T-helper 1 cell treated with Interleukin-12 subunit alpha and Interleukin-12 subunit beta and Interleukin-4 antibody, amounts not matched to agents 30 ng/mL and 1 ng/mL, for 36 hours (primary cell): ENCODE measurements around the gene ORAI3. TPM values are rescaled to one million over a fixed set of nuclear protein-coding genes. Genes with fewer than 3 reads are reported as not detected.

Experiments used
- intact Hi-C: fragments of 100-400 bp; cut with micrococcal nuclease; formaldehyde crosslinking; loops from one replicate; pipeline ENCODE4 v1.15.1; 2024
- total RNA-seq: library from RNA; stranded (reverse); gene quantifications from 2 replicates; pipeline ENCODE4 v1.2.3, GENCODE V29; 2022

Gene ORAI3
- total RNA-seq: 22.3 and 23.0 TPM in 2 replicates

- intact Hi-C loops: loop anchor here (1.0 kb wide), 1 partner anchor 193 kb away; no protein-coding TSS in a partner anchor
These were observed at the start of gene ORAI3 for GRCh38 chr16:30948667-30949649. Gene ORAI3, plus strand, starts transcription at chr16:30949068. Its CDS starts 222 bp downstream, at chr16:30949290.

GRCh38 chr16:30899794-30900193 lies 49.1 kb upstream of the ORAI3 start:
- intact Hi-C loops: no loop called here

GRCh38 chr16:30900588-30900987 lies 48.3 kb upstream of the ORAI3 start:
- intact Hi-C loops: no loop called here

GRCh38 chr16:30901201-30902028 lies 47.5 kb upstream of the ORAI3 start:
- intact Hi-C loops: loop anchor here (1.0 kb wide), 2 partner anchors 21 to 57 kb away; no protein-coding TSS in a partner anchor

GRCh38 chr16:30902029-30902972 lies 46.6 kb upstream of the ORAI3 start:
- intact Hi-C loops: loop anchor here (1.0 kb wide), 2 partner anchors 20 to 58 kb away; no protein-coding TSS in a partner anchor

GRCh38 chr16:30903002-30903401 lies 45.9 kb upstream of the ORAI3 start:
- intact Hi-C loops: loop anchor here (1.0 kb wide), 2 partner anchors 9 to 28 kb away; partner anchors contain the start of gene BCL7C

GRCh38 chr16:30903596-30903995 lies 45.3 kb upstream of the ORAI3 start:
- intact Hi-C loops: loop anchor here (1.0 kb wide), 2 partner anchors 9 to 28 kb away; partner anchors contain the start of gene BCL7C

GRCh38 chr16:30904114-30904780 lies 44.6 kb upstream of the ORAI3 start:
- intact Hi-C loops: no loop called here

GRCh38 chr16:30907064-30907463 lies 41.8 kb upstream of the ORAI3 start:
- intact Hi-C loops: no loop called here

- intact Hi-C loops: no loop called here
These were observed 38.3 kb upstream of the ORAI3 start for GRCh38 chr16:30910427-30911029.

- intact Hi-C loops: no loop called here
These were observed 36.0 kb upstream of the ORAI3 start for GRCh38 chr16:30912794-30913412.

- intact Hi-C loops: no loop called here
These were observed 34.0 kb upstream of the ORAI3 start for GRCh38 chr16:30914830-30915229.

- intact Hi-C loops: no loop called here
These were observed 30.3 kb upstream of the ORAI3 start for GRCh38 chr16:30918614-30919013.

- intact Hi-C loops: loop anchor here (1.0 to 5.0 kb wide), 2 partner anchors 77 to 584 kb away; no protein-coding TSS in a partner anchor
These were observed 28.0 kb upstream of the ORAI3 start for GRCh38 chr16:30920891-30921290.

- intact Hi-C loops: loop anchor here (1.0 to 5.0 kb wide), 2 partner anchors 77 to 584 kb away; no protein-coding TSS in a partner anchor
These were observed 27.5 kb upstream of the ORAI3 start for GRCh38 chr16:30921459-30921747.

- intact Hi-C loops: loop anchor here (1.0 to 5.0 kb wide), 17 partner anchors 20 to 585 kb away; partner anchors contain the start of genes CFAP119, FBRS, KAT8 and PHKG2
These were observed 27.0 kb upstream of the ORAI3 start for GRCh38 chr16:30921748-30922419.

- intact Hi-C loops: loop anchor here (1.0 to 5.0 kb wide), 16 partner anchors 20 to 585 kb away; partner anchors contain the start of genes CFAP119, FBRS, KAT8 and PHKG2
These were observed 26.4 kb upstream of the ORAI3 start for GRCh38 chr16:30922420-30922959.
